HT1080 (cell line): ENCODE measurements around the gene PSG11. TPM values are rescaled to one million over a fixed set of nuclear protein-coding genes. Genes with fewer than 3 reads are reported as not detected.
A peak's percentile ranks its signal among the peaks of the same experiment; 100 is the strongest.
"Not testable (repeated sequence)": the region's sequence is repeated elsewhere in the genome, so short reads cannot be mapped to it uniquely, and the experiment has no call there.

Experiments used
- DNase-seq: peaks from one replicate; pipeline ENCODE4 v3.0.0-alpha.2; 2015; ENCODE audit warnings: low read depth
- total RNA-seq: library from RNA; depleted of rRNA; stranded (reverse); fragments of >200 nt; shearing (Covaris generic); gene quantifications from 2 replicates; pipeline ENCODE4 v1.2.3, GENCODE V29; 2014; rRNA removed

PSG11 gene
- total RNA-seq, 1 experiment from 2014 or later: not detected

GRCh38 chr19:42989186-42989585, 37.1 kb downstream of the PSG11 start:
- DNase-seq: peak; percentile 12

DNA sequence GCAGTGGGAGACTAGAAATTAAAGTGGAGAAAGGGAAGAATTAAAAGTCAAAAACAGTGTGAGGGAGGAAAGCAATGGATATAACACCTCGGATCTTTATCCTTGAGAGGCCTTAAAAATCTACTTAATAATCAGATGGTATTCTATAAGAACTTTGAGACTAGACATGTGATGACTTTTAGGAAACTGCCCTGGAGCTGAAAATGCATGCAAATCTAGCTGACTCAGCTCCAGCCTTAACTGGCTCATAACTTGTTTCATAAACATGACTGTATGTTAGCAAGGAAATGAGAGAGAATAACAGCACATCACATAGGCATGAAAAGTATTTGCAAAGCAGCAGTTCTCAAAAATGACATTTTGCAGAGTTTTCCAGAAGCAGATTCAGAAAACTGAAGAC, 38.1 kb downstream of the PSG11 start:
- DNase-seq: not testable (repeated sequence)

DNA sequence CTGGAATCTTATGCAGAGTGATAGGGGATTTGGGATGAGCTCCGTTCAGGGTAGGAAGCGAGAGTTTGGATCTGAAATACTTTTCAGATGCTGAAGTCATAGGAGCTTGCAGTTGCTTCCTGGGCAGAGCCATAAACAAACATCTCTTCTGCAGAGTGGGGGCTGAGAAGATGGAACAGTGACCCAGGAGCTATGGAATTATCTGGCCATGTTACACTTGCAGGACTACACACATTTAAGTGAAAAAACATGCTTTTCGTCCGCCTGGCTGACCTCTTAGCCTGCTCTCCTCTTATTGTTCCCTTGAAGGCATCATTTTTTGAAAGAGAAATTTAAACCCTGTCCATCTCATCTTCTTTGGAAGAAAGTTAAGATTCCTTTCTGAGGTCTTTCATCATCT, 40.7 kb downstream of the PSG11 start:
- no peak for DNase-seq

DNA sequence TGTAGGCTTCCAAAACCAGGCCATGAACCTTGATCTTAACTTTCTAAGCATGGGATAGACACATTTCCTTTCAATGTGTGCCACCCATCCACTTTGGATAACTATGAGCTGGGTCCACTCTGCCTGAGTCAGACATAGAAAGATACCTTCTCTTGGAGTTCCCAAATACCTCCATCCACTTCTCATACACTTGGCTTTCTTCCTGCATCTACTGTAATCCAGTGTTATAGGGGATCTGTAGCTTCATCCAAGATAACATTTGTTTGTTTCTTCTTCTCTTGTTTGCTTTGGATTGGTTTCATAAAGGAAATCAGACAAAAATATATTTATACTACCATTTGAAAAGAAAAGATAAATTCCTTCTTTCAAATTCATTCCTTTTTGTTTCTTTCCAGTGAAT, 44.2 kb downstream of the PSG11 start:
- DNase-seq: not testable (repeated sequence)

GRCh38 chr19:42971451-42971850, 54.8 kb downstream of the PSG11 start:
- DNase-seq: not testable (repeated sequence)

GRCh38 chr19:42965176-42965575, 61.1 kb downstream of the PSG11 start:
- DNase-seq: peak; percentile 85

GRCh38 chr19:42961119-42961518, 65.2 kb downstream of the PSG11 start:
- DNase-seq: no peak

Other genes with a start within 250 kb of the PSG11 start
- 0.27 TPM in 1 of 2 replicates, not detected in the other for gene PSG1, start 146.8 kb downstream of the PSG11 start, total RNA-seq
- not detected in 2 replicates for gene PSG6, start 108.6 kb downstream of the PSG11 start, total RNA-seq
- gene PSG7, start 89.3 kb downstream of the PSG11 start, total RNA-seq: 0.06 TPM in 1 of 2 replicates, not detected in the other
- gene PSG2, start 56.2 kb upstream of the PSG11 start, total RNA-seq: not detected in 2 replicates
- 0.21 and 0.40 TPM in 2 replicates for gene PSG5, start 160.1 kb upstream of the PSG11 start, total RNA-seq
- not detected in 2 replicates for gene PSG4, start 179.2 kb upstream of the PSG11 start, total RNA-seq
- 0.14 and 0.40 TPM in 2 replicates for gene PSG9, start 243.1 kb upstream of the PSG11 start, total RNA-seq